Activated naive CD4-positive, alpha-beta T cell treated with Interleukin-2 at 50 U/mL for 16 hours (primary cell): ENCODE measurements around the gene DDTL.
"Not testable (repeated sequence)": the region's sequence is repeated elsewhere in the genome, so short reads cannot be mapped to it uniquely, and the experiment has no call there.

Source experiments
- DNase-seq: peaks from one replicate; pipeline ENCODE4 v3.0.0-alpha.2; 2020

The DDTL gene

GRCh38 chr22:23966568-23966967, at the start of gene DDTL:
DDTL (plus strand) TSS chr22:23966888; CDS start chr22:23966915, 27 bp downstream.
- not testable (repeated sequence) for DNase-seq

- not testable (repeated sequence) for DNase-seq
Measured at GRCh38 chr22:23920267-23920611, 46.4 kb upstream of the DDTL start.

- DNase-seq: not testable (repeated sequence)
Measured at GRCh38 chr22:23921586-23922201, 45.0 kb upstream of the DDTL start.

GRCh38 chr22:23922921-23923320, 43.8 kb upstream of the DDTL start:
- DNase-seq: no peak

- no peak for DNase-seq
Measured at GRCh38 chr22:23925020-23925606, 41.6 kb upstream of the DDTL start.

GRCh38 chr22:23926561-23926960, 40.1 kb upstream of the DDTL start:
- DNase-seq: no peak

GRCh38 chr22:23938328-23939016, 28.2 kb upstream of the DDTL start:
- DNase-seq: no peak

GRCh38 chr22:23939017-23939357, 27.7 kb upstream of the DDTL start:
- no peak for DNase-seq

GRCh38 chr22:23940166-23940565, 26.5 kb upstream of the DDTL start:
- not testable (repeated sequence) for DNase-seq

- DNase-seq: not testable (repeated sequence)
Measured at GRCh38 chr22:23947391-23947790, 19.3 kb upstream of the DDTL start.

GRCh38 chr22:23949764-23950163, 16.9 kb upstream of the DDTL start:
- not testable (repeated sequence) for DNase-seq

- DNase-seq: not testable (repeated sequence)
Measured at GRCh38 chr22:23951383-23951782, 15.3 kb upstream of the DDTL start.

GRCh38 chr22:23952794-23953405, 13.8 kb upstream of the DDTL start:
- not testable (repeated sequence) for DNase-seq

- not testable (repeated sequence) for DNase-seq
Measured at GRCh38 chr22:23953485-23953884, 13.2 kb upstream of the DDTL start.

GRCh38 chr22:23954193-23954990, 12.3 kb upstream of the DDTL start:
- not testable (repeated sequence) for DNase-seq

GRCh38 chr22:23954991-23955305, 11.7 kb upstream of the DDTL start:
- not testable (repeated sequence) for DNase-seq

- DNase-seq: not testable (repeated sequence)
Measured at GRCh38 chr22:23955886-23956285, 10.8 kb upstream of the DDTL start.

- peak; percentile 78 for DNase-seq
Measured at GRCh38 chr22:23956301-23956900, 10.3 kb upstream of the DDTL start.

GRCh38 chr22:23961084-23961771, 5.5 kb upstream of the DDTL start, which contains the start of gene GSTT2B:
GSTT2B (minus strand) TSS chr22:23961195; CDS start chr22:23961131, 64 bp downstream.
- not testable (repeated sequence) for DNase-seq

- DNase-seq: not testable (repeated sequence)
Measured at GRCh38 chr22:23966094-23966493, 594 bp upstream of the DDTL start.

- DNase-seq: no peak
Measured at GRCh38 chr22:23969071-23969470, 2.4 kb downstream of the DDTL start.

GRCh38 chr22:23970201-23970641, 3.5 kb downstream of the DDTL start:
- no peak for DNase-seq
